CD4-positive, alpha-beta T cell treated with Interleukin-12 subunit alpha and Interleukin-12 subunit beta, for 1 hour (primary cell): ENCODE data around the gene CADPS.

Source experiments
- DNase-seq: peaks from one replicate; pipeline ENCODE4 v3.0.0-alpha.2; 2020

CADPS gene

DNA sequence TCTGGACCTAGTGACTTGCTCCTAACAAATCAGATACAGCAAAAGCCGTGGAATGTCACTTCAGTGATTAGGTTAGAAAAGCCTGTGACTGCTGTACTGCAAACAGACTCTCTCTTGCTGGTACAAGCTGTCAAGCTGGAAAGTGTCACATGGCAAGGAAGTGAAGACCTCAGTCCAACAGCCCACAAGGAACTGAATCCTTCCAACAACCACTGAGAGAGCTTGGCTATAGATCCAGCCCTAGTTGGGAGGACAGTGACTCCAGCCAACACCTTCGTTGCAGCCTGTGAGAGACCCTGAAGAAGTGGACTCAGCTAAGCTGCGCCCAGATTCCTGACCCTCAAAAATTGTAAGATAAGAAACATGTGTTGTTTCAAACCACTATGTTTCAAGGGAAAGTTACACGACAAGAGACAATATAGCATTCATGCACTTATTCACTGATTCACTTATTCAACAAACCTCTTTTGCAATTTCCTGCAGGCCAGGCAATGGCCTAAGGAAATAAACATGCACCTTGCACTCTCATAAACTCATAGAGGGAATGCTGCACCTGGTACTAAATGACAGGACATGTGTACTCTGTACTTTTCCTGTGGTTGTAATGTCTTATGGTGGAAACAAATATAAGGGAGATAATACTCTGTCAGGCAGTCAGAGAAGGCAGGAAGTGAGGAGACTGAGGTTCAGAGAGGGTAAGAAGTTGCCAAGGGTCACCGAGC is 142.9 kb downstream of the CADPS start:
- no peak for DNase-seq

GRCh38 chr3:62727981-62728380 is 147.2 kb downstream of the CADPS start:
- no peak for DNase-seq

GRCh38 chr3:62727536-62727935 is 147.7 kb downstream of the CADPS start:
- no peak for DNase-seq

GRCh38 chr3:62724503-62724902 is 150.7 kb downstream of the CADPS start:
- DNase-seq: no peak

DNA sequence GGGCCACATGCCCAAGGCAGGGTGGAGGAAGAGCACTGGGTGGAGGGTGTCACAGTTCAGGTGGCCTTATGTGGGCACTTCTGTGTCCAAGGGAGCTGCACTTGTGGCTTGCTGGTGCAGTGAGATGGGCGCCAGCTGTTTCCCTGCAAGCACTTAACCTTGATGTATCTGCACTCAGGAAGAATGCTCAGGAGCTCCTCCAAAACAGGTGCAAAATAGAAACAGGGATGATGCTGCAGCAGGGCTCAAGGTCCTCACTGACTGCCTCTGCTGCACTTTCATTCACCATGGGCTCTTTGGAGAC is 151.3 kb downstream of the CADPS start:
- DNase-seq: no peak

- no peak for DNase-seq
Measured at GRCh38 chr3:62723166-62723913, 151.9 kb downstream of the CADPS start.

DNA sequence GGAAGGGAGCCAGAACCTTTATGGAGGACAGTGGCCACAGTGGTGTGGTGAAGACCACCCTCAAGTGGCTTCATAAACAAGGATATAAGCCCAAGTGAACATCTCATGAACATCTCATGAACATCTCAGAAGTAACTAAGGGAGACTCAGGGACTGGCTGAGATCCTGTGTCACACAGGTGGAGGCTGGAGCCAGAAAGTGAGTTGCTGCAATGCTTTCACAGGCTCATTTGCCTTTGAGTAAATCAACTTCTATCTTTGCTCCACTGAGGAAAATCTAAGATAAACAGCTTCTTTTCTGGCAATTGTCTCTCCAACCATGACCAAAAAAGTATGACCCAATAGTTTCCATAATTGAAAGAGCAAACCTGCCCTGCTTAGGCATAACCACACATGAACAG is 152.9 kb downstream of the CADPS start:
- no peak for DNase-seq

DNA sequence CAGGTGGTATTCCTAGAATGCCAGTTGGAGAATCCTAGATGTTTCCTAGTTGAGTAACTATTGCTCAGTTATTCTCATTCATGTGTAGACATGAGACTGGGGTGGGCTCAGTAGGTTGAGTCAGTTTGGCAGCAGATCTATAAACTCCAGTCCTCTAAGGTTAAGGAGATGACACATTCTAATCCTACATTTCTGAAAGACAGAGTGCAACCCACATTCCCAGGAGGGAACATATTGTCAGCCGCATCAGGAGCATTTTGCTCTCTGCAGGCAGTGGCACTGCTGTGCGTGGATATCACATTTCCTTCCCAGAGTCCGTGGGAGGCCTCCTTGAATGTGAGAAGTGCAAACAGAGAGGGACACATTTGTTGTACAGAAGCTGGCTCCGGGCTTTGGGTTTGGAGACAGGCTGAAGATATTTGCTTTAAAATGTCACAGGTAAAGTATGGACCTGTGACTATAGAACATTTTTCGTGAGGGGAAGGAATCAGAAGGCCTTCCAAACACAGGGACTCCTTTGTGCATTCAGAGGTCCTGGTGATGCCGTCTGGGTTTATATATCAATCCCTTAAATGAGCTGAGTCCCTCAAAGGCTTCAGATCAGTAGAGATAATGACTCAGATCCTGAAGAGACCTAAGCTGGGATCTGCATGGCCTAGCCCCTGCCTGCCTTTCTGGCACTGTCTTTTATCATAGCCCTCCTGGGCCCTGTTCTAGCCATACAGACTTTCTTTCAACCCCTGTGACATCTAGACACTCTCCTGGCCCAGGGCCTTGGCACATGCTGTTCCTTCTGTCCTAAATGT is 156.5 kb downstream of the CADPS start:
- no peak for DNase-seq

DNA sequence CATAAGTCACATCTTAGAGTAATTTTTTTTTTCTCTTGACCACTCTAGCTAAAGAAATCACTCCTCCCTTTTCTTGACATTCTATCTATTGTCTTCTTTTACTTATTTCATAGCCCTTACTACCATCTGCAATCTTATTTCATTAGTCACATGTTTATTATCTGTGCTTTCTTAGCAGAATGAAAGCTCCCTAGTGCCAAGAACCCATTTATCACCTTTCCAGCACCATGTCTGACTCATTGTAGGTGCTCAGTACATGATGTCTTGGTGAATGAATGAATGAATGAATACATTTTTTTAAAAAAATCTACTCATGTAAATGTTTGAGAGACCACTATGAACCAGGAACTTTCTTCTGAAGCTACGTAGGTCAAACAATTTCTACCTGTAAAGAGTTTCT is 157.2 kb downstream of the CADPS start:
- no peak for DNase-seq

- no peak for DNase-seq
Measured at GRCh38 chr3:62712746-62713145, 162.5 kb downstream of the CADPS start.

GRCh38 chr3:62710751-62711150 is 164.5 kb downstream of the CADPS start:
- no peak for DNase-seq

GRCh38 chr3:62708638-62709373 is 166.4 kb downstream of the CADPS start:
- DNase-seq: no peak

DNA sequence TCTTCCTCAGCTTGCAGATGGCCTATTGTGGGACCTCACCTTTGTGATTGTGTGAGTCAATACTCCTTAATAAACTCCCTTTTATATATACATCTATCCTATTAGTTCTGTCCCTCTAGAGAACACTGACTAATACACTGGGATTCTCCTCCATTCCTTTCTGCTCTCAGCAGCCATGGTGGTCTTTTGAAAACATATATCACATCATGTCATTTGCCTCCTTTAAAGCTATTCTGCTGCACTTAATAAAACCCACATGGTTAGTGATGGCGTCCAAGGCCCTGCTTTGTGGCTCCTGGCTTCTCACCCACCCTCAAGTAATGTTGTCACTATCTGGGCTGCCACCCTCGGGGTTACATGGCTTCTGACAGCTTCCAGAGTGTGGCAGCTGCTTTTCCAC is 169.5 kb downstream of the CADPS start:
- no peak for DNase-seq

- no peak for DNase-seq
Measured at GRCh38 chr3:62703451-62704167, 171.6 kb downstream of the CADPS start.

- DNase-seq: no peak
Measured at GRCh38 chr3:62700357-62700756, 174.9 kb downstream of the CADPS start.

DNA sequence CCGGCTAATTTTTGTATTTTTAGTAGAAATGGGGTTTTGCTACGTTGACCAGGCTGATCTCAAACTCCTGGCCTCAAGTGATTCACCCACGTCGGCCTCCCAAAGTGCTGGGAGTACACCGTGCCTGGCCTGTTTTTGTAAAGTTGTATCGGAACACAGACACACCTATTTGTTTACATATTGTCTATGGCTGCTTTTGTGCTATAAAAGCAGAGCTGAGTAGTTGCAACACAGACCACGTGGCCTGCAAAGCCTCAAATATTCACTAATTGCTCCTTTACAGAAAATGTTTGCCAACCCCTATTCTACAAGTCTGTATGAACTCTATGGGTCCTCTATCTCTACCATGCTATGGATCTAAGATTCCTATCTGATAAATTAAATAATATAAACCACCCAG is 175.5 kb downstream of the CADPS start:
- DNase-seq: no peak

GRCh38 chr3:62696011-62696410 is 179.2 kb downstream of the CADPS start:
- DNase-seq: no peak

- DNase-seq: no peak
Measured at GRCh38 chr3:62688812-62689211, 186.4 kb downstream of the CADPS start.

DNA sequence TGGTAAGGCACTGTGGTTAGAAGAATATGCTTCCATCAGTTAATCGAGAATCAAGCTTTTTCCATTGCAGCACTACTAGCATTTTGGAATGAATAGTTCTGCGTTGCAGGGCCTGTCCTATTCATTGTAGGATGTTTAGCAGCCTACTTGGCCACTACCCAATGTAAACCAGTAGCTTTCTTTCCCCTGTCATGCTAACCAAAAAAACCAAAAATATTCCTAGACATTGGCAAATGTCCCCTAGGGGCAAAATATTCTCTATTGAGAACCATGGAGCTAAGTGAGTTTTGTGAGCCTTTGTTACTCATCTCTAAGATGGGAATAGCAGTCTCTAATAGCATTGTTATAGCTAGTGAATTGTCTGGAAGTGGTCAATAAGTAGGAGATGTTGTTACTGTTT is 187.2 kb downstream of the CADPS start:
- no peak for DNase-seq

- no peak for DNase-seq
Measured at GRCh38 chr3:62686503-62687294, 188.5 kb downstream of the CADPS start.

- no peak for DNase-seq
Measured at GRCh38 chr3:62682826-62683225, 192.4 kb downstream of the CADPS start.

DNA sequence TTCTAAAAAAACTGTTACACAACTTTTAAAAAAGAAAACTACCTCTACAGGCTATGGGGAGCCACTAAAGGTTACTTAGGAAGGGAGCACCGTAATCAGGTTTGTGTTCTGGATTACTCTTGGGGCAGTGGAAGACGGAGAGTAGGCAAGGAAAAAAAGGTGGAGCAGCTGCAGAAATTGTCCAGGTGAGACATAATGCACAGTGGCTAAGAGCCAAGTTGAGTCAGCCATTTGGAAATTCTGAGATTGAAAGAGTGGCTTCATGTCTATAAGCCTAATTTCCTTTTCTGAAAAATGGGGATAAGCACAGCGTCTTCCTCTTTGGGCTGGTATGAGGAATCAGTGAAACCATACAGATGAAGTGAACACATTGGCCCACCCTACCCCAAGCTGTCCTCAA is 195.2 kb downstream of the CADPS start:
- no peak for DNase-seq
